WTC11 (cell line): ENCODE results near the gene MKNK2. TPM values are rescaled to one million over a fixed set of nuclear protein-coding genes. Genes with fewer than 3 reads are reported as not detected.
A peak's percentile ranks its signal among the peaks of the same experiment; 100 is the strongest.

Experiments
- ATAC-seq: fragments of 200-7000 bp; cut with Tn5 transposase; 2 replicates; pipeline ENCODE4 v1.10.0; 2021; ENCODE audit warnings: mild to moderate bottlenecking, moderate library complexity
- CTCF ChIA-PET: fragments of 300-600 bp; sonication (Branson Sonifier 250); formaldehyde crosslinking; loops from one replicate; lab custom pipeline; 2021; ENCODE audit warnings: antibody characterized with exemption; lab: Charles Lee
- POLR2A ChIA-PET: fragments of 350-600 bp; sonication (Branson Sonifier 250); formaldehyde crosslinking; loops from one replicate; lab custom pipeline; 2021; ENCODE audit warnings: antibody characterized with exemption; lab: Charles Lee
- DNase-seq: peaks from one replicate; pipeline ENCODE4 v3.0.0; 2021; ENCODE audit warnings: low spot score
- H3K27ac Mint-ChIP-seq: 2 replicates; pipeline ENCODE4 v1.8.0; 2021; ENCODE audit warnings: mixed read lengths
- H3K27me3 Mint-ChIP-seq: 2 replicates; pipeline ENCODE4 v1.8.0; 2021; ENCODE audit warnings: low read depth, mild to moderate bottlenecking, moderate library complexity, mixed read lengths
- H3K36me3 Mint-ChIP-seq: 2 replicates; pipeline ENCODE4 v1.8.0; 2021; ENCODE audit warnings: mixed read lengths
- H3K4me1 Mint-ChIP-seq: 2 replicates; pipeline ENCODE4 v1.8.0; 2022; ENCODE audit warnings: mixed read lengths
- H3K4me3 Mint-ChIP-seq: 2 replicates; pipeline ENCODE4 v1.8.0; 2021; ENCODE audit warnings: mild to moderate bottlenecking, moderate library complexity, mixed read lengths
- H3K9me3 Mint-ChIP-seq: 2 replicates; pipeline ENCODE4 v1.8.0; 2021; ENCODE audit warnings: mixed read lengths
- FOXJ3 ChIP-seq: sonication (generic); formaldehyde crosslinking; IDR thresholded peaks from 2 replicates; pipeline ENCODE4 v1.9.0; 2021; ENCODE audit warnings: missing genetic modification reagents, mild to moderate bottlenecking, borderline replicate concordance
- GTF2I ChIP-seq: fragments of 250-450 bp; sonication (Bioruptor Pico); conservative IDR thresholded peaks from 2 replicates; pipeline ENCODE4 v1.4.0; 2021; ENCODE audit warnings: mild to moderate bottlenecking
- NFE2L1 ChIP-seq: sonication (generic); formaldehyde crosslinking; IDR thresholded peaks from 2 replicates; pipeline ENCODE4 v1.8.1; 2023; ENCODE audit warnings: missing genetic modification reagents
- ZBTB21 ChIP-seq: sonication (generic); formaldehyde crosslinking; IDR thresholded peaks from 2 replicates; pipeline ENCODE4 v1.8.1; 2023; ENCODE audit warnings: mild to moderate bottlenecking, missing genetic modification reagents, borderline replicate concordance
- ZNF263 ChIP-seq: sonication (generic); formaldehyde crosslinking; IDR thresholded peaks from 2 replicates; pipeline ENCODE4 v1.8.1; 2022; ENCODE audit warnings: low read depth, mild to moderate bottlenecking, moderate library complexity, missing genetic modification reagents
- ZNF671 ChIP-seq: fragments of 250-450 bp; sonication (Bioruptor Pico); IDR thresholded peaks from 2 replicates; pipeline ENCODE4 v1.8.0; 2021; ENCODE audit warnings: mild to moderate bottlenecking
- total RNA-seq: library from RNA; stranded (reverse); gene quantifications from 3 replicates; pipeline ENCODE4 v1.2.3, GENCODE V29; 2021
- TF ChIP-seq, protein P1 (sequence below): sonication (generic); formaldehyde crosslinking; IDR thresholded peaks from 2 replicates; pipeline ENCODE4 v1.8.0; 2023; ENCODE audit warnings: missing genetic modification reagents
- TF ChIP-seq, protein P2 (sequence below): sonication (generic); formaldehyde crosslinking; IDR thresholded peaks from 2 replicates; pipeline ENCODE4 v1.8.0; 2022; ENCODE audit warnings: missing genetic modification reagents
- TF ChIP-seq, protein P3 (sequence below): fragments of 250-450 bp; sonication (Bioruptor Pico); conservative IDR thresholded peaks from 2 replicates; pipeline ENCODE4 v1.9.0; 2021; ENCODE audit warnings: mild to moderate bottlenecking
- TF ChIP-seq, protein P4 (sequence below): sonication (generic); formaldehyde crosslinking; IDR thresholded peaks from 2 replicates; pipeline ENCODE4 v1.8.1; 2023; ENCODE audit warnings: mild to moderate bottlenecking, missing genetic modification reagents
- TF ChIP-seq, protein P5 (sequence below): sonication (generic); formaldehyde crosslinking; IDR thresholded peaks from 2 replicates; pipeline ENCODE4 v1.8.1; 2023; ENCODE audit warnings: mild to moderate bottlenecking, missing genetic modification reagents, moderate library complexity

The MKNK2 gene
- total RNA-seq, 1 experiment from 2014 or later = 165 TPM

- TF ChIP-seq, protein P1, sequence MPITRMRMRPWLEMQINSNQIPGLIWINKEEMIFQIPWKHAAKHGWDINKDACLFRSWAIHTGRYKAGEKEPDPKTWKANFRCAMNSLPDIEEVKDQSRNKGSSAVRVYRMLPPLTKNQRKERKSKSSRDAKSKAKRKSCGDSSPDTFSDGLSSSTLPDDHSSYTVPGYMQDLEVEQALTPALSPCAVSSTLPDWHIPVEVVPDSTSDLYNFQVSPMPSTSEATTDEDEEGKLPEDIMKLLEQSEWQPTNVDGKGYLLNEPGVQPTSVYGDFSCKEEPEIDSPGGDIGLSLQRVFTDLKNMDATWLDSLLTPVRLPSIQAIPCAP (CRISPR knock-in tag) = no peak
- TF ChIP-seq, protein P2, sequence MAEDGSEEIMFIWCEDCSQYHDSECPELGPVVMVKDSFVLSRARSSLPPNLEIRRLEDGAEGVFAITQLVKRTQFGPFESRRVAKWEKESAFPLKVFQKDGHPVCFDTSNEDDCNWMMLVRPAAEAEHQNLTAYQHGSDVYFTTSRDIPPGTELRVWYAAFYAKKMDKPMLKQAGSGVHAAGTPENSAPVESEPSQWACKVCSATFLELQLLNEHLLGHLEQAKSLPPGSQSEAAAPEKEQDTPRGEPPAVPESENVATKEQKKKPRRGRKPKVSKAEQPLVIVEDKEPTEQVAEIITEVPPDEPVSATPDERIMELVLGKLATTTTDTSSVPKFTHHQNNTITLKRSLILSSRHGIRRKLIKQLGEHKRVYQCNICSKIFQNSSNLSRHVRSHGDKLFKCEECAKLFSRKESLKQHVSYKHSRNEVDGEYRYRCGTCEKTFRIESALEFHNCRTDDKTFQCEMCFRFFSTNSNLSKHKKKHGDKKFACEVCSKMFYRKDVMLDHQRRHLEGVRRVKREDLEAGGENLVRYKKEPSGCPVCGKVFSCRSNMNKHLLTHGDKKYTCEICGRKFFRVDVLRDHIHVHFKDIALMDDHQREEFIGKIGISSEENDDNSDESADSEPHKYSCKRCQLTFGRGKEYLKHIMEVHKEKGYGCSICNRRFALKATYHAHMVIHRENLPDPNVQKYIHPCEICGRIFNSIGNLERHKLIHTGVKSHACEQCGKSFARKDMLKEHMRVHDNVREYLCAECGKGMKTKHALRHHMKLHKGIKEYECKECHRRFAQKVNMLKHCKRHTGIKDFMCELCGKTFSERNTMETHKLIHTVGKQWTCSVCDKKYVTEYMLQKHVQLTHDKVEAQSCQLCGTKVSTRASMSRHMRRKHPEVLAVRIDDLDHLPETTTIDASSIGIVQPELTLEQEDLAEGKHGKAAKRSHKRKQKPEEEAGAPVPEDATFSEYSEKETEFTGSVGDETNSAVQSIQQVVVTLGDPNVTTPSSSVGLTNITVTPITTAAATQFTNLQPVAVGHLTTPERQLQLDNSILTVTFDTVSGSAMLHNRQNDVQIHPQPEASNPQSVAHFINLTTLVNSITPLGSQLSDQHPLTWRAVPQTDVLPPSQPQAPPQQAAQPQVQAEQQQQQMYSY = no peak
- TF ChIP-seq, protein P3, sequence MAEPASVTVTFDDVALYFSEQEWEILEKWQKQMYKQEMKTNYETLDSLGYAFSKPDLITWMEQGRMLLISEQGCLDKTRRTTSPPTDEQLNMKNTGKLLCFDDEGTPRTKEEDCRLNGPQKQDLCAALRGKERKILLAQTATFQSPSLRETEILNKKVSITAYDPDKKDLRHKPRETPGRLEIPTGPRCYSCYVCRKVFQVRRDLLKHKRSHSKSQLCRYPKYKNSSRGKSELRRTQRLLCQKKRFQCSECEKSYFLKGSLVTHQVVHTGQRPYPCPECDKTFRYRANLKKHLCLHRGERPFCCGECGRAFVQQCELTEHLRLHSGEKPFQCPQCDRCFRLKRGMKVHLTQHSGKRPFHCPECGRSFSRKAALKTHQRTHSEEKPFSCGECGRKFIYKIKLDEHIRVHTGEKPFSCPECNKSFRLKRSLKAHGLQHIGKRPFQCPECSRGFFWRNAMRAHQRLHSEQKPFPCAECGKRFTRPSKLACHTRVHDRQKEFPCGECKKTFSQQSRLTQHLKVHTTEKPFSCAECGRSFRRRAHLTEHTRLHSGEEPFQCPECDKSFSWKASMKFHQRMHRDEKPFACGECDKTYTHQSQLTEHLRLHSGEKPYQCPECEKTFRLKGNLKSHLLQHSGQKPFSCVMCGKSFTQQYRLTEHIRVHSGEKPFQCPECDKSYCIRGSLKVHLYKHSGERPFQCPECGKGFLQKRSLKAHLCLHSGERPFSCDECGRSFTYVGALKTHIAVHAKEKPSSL (CRISPR knock-in tag) = no peak
- TF ChIP-seq, protein P4, sequence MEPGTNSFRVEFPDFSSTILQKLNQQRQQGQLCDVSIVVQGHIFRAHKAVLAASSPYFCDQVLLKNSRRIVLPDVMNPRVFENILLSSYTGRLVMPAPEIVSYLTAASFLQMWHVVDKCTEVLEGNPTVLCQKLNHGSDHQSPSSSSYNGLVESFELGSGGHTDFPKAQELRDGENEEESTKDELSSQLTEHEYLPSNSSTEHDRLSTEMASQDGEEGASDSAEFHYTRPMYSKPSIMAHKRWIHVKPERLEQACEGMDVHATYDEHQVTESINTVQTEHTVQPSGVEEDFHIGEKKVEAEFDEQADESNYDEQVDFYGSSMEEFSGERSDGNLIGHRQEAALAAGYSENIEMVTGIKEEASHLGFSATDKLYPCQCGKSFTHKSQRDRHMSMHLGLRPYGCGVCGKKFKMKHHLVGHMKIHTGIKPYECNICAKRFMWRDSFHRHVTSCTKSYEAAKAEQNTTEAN = no peak
- TF ChIP-seq ZBTB21 (CRISPR knock-in tag) (no peak), GTF2I (CRISPR knock-in tag) (no peak)
- TF ChIP-seq, all 79 proteins: peak for 0
Observed at GRCh38 chr19:2018752-2019151, 32.3 kb downstream of the MKNK2 start (continued).

- Mint-ChIP-seq H3K4me3 (peak overlapping the region; percentile 52), H3K27ac (no peak overlapping the region; the same call in 1 of the 2 replicates), H3K4me1 (peaks cover 4% of the 10 kb centered on the region), H3K36me3 (peaks cover 11% of the 10 kb centered on the region; the same call in 1 of the 2 replicates), H3K9me3 (no peaks in the 10 kb centered on the region), H3K27me3 (no peaks in the 10 kb centered on the region)
- DNase-seq (peak; percentile 57), ATAC-seq (peak; percentile 57)
- TF ChIP-seq, protein P2 = 0 out of 2 replicates have a peak, but pooled peaks have one; percentile 26
- no peak for TF ChIP-seq NFE2L1 (CRISPR knock-in tag)
- POLR2A ChIA-PET = interaction anchor here (0.5 to 0.6 kb wide), 2 partner anchors 127 to 395 kb away, joined by 3 to 4 read pairs; no protein-coding TSS in a partner anchor
- CTCF ChIA-PET = interaction anchor here (0.6 to 1.1 kb wide), 4 partner anchors 93 to 855 kb away, joined by 3 read pairs; no protein-coding TSS in a partner anchor
Observed at GRCh38 chr19:2016041-2016807, 34.8 kb downstream of the MKNK2 start.

DNA sequence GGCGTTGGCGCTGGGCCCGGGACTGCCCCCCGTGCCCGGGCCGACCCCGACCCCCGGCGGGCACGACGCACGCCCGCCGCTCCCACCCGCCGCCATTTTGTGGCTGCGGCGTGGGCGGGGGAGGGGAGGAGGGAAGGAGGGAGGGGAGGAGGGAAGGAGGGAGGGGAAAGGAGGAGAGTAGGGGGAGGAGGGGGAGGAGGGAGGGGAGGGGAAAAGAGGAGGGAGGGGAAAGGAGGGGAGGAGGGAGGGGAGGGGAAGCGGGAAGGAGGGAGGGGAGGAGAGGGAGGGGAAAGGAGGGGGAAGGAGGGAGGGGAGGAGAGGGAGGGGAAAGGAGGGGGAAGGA lies 35.5 kb downstream of the MKNK2 start, which contains the start of gene BTBD2:
Gene BTBD2 (minus strand): TSS at position 107 of the 343 bp plus-strand sequence. CDS start 11 bp downstream, at position 96.
- DNase-seq (no peak), ATAC-seq (no peak)
- H3K27me3 Mint-ChIP-seq = peaks cover 1% of the 10 kb centered on the region; the same call in 1 of the 2 replicates
- ChIA-PET CTCF (interaction anchor here (0.6 to 1.0 kb wide), 2 partner anchors 97 to 295 kb away, joined by 3 read pairs; no protein-coding TSS in a partner anchor), POLR2A (no interaction called here)
- H3K36me3 Mint-ChIP-seq = peaks cover 16% of the 10 kb centered on the region; the same call in 1 of the 2 replicates
- peak within 1 kb of the TSS; percentile 56 for H3K4me3 Mint-ChIP-seq
- no peak for TF ChIP-seq ZNF671 (CRISPR knock-in tag)
- peak; percentile 61; the same call in 1 of the 2 replicates for TF ChIP-seq ZNF263
- TF ChIP-seq ZBTB21 (CRISPR knock-in tag) = no peak
- no peak for TF ChIP-seq FOXJ3
- TF ChIP-seq, protein P5, sequence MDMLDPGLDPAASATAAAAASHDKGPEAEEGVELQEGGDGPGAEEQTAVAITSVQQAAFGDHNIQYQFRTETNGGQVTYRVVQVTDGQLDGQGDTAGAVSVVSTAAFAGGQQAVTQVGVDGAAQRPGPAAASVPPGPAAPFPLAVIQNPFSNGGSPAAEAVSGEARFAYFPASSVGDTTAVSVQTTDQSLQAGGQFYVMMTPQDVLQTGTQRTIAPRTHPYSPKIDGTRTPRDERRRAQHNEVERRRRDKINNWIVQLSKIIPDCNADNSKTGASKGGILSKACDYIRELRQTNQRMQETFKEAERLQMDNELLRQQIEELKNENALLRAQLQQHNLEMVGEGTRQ = no peak
- H3K9me3 Mint-ChIP-seq = no peaks in the 10 kb centered on the region
- H3K27ac Mint-ChIP-seq = no peak within 1 kb of the TSS; the same call in 1 of the 2 replicates
- peaks cover 4% of the 10 kb centered on the region for H3K4me1 Mint-ChIP-seq
